GM23338 (cell line): ENCODE measurements around the gene RIMS3.

Source experiments
- CREB1 ChIP-seq: fragments of 250-450 bp; sonication (Bioruptor Pico); IDR thresholded peaks from 2 replicates; pipeline ENCODE4 v1.5.0; 2020; ENCODE audit warnings: low read depth, mild to moderate bottlenecking, moderate library complexity
- CTCF ChIP-seq, 2 experiments: fragments of 200-600 bp in 1 of 2; sonication (generic) in 1 of 2; conservative IDR thresholded peaks; 2 replicates each; pipeline versions ENCODE4 v1.5.1 to v1.6.1; 2016 to 2017; ENCODE audit warnings: antibody characterized with exemption in 2 of 2, low read depth in 2 of 2, mild to moderate bottlenecking in 2 of 2, moderate library complexity in 1 of 2
- ETS1 ChIP-seq: IDR thresholded peaks from 2 replicates; pipeline ENCODE4 v1.6.1; 2016; ENCODE audit warnings: antibody characterized with exemption
- EZH2 ChIP-seq: fragments of 200-600 bp; sonication (generic); IDR thresholded peaks from one replicate; pipeline ENCODE4 v1.8.0; 2017; ENCODE audit warnings: antibody characterized with exemption, mild to moderate bottlenecking, low read depth; ENCODE audit not compliant: unreplicated experiment
- EZH2phosphoT487 ChIP-seq: fragments of 200-600 bp; sonication (generic); IDR thresholded peaks from one replicate; pipeline ENCODE4 v1.8.1; 2018; ENCODE audit warnings: antibody characterized with exemption; ENCODE audit not compliant: unreplicated experiment
- JUNB ChIP-seq: IDR thresholded peaks from one replicate; pipeline ENCODE4 v1.6.1; 2016; ENCODE audit warnings: antibody characterized with exemption; ENCODE audit not compliant: unreplicated experiment
- NANOG ChIP-seq: IDR thresholded peaks from 2 replicates; pipeline ENCODE4 v1.6.1; 2016; ENCODE audit warnings: antibody characterized with exemption, borderline replicate concordance
- POLR2AphosphoS5 ChIP-seq: IDR thresholded peaks from 2 replicates; pipeline ENCODE4 v1.6.1; 2016; ENCODE audit warnings: antibody characterized with exemption, low read depth
- REST ChIP-seq: IDR thresholded peaks from one replicate; pipeline ENCODE4 v1.6.1; 2018; ENCODE audit warnings: antibody characterized with exemption; ENCODE audit not compliant: unreplicated experiment
- STAT1 ChIP-seq: IDR thresholded peaks from one replicate; pipeline ENCODE4 v1.6.1; 2016; ENCODE audit warnings: antibody characterized with exemption; ENCODE audit not compliant: unreplicated experiment
- ZNF114 ChIP-seq: fragments of 250-450 bp; sonication (Bioruptor Pico); IDR thresholded peaks from 2 replicates; pipeline ENCODE4 v1.5.0; 2020; ENCODE audit warnings: mild to moderate bottlenecking, moderate library complexity
- ZNF331 ChIP-seq: fragments of 250-450 bp; sonication (Bioruptor Pico); IDR thresholded peaks from 2 replicates; pipeline ENCODE4 v1.5.0; 2020; ENCODE audit warnings: low read depth, mild to moderate bottlenecking, moderate library complexity
- ZNF462 ChIP-seq: fragments of 250-450 bp; sonication (Bioruptor Pico); IDR thresholded peaks from 2 replicates; pipeline ENCODE4 v1.5.0; 2020; ENCODE audit warnings: mild to moderate bottlenecking, moderate library complexity

GRCh38 chr1:40701684-40702083 lies 36.2 kb upstream of the RIMS3 start:
- TF ChIP-seq CTCF (conservative IDR thresholded peaks at IDR 0.05; ENCODE audit: low read depth in 2 of 2): no peak
- no peak for TF ChIP-seq REST
- TF ChIP-seq EZH2: no peak
- no peak for TF ChIP-seq ZNF331 (CRISPR knock-in tag)
- TF ChIP-seq EZH2phosphoT487: no peak
- TF ChIP-seq POLR2AphosphoS5: no peak
- TF ChIP-seq ZNF114 (CRISPR knock-in tag): no peak
- TF ChIP-seq CREB1 (CRISPR knock-in tag): no peak
- TF ChIP-seq ETS1: no peak
- TF ChIP-seq JUNB: no peak
- no peak for TF ChIP-seq STAT1
- TF ChIP-seq NANOG: no peak
- no peak for TF ChIP-seq ZNF462 (CRISPR knock-in tag)
